K562 (cell line): ENCODE data around the gene ZNF844. TPM values are rescaled to one million over a fixed set of nuclear protein-coding genes. Genes with fewer than 3 reads are reported as not detected.

Experiments used
- BCOR ChIP-seq: fragments of 450-650 bp; IDR thresholded peaks from 2 replicates; pipeline ENCODE4 v1.6.1; 2016
- CHD4 ChIP-seq: fragments of 200-600 bp; sonication (generic); IDR thresholded peaks from 3 replicates; pipeline ENCODE4 v1.6.1; 2012; ENCODE audit warnings: low read depth, mild to moderate bottlenecking, mixed read lengths, low read length, inconsistent platforms; ENCODE audit not compliant: insufficient read depth, insufficient replicate concordance, poor library complexity, severe bottlenecking
- ELF1 ChIP-seq: fragments of 200-800 bp; sonication (Bioruptor generic); IDR thresholded peaks from 2 replicates; pipeline ENCODE4 v1.6.1; 2016; ENCODE audit warnings: missing genetic modification characterization, missing compliant biosample characterization
- JUNB ChIP-seq: fragments of 450-650 bp; formaldehyde crosslinking; conservative IDR thresholded peaks from 2 replicates; pipeline ENCODE4 v1.4.0; 2020; ENCODE audit warnings: mild to moderate bottlenecking
- L3MBTL2 ChIP-seq: fragments of 450-650 bp; IDR thresholded peaks from 2 replicates; pipeline ENCODE4 v1.6.1; 2016; ENCODE audit warnings: mild to moderate bottlenecking, moderate library complexity
- MAZ ChIP-seq, 2 experiments: fragments of 450-650 bp in 1 of 2; sonication (generic) in 1 of 2; formaldehyde crosslinking; IDR thresholded peaks in 1 of 2; conservative IDR thresholded peaks in 1 of 2; 2 replicates each; pipeline versions ENCODE4 v1.4.0 to v1.5.0; 2020; ENCODE audit warnings: mild to moderate bottlenecking in 1 of 2, missing genetic modification reagents in 1 of 2
- NFYB ChIP-seq: IDR thresholded peaks from 2 replicates; pipeline ENCODE4 v1.6.1; 2011; ENCODE audit warnings: mild to moderate bottlenecking, moderate library complexity; ENCODE audit not compliant: insufficient read length; ENCODE audit errors: extremely low read depth
- RBFOX2 ChIP-seq: fragments of 200-400 bp; formaldehyde crosslinking; IDR thresholded peaks from 2 replicates; pipeline ENCODE4 v1.6.1; 2017; ENCODE audit warnings: low read depth, mild to moderate bottlenecking, low read length, moderate library complexity
- SRSF9 ChIP-seq: fragments of 200-400 bp; formaldehyde crosslinking; IDR thresholded peaks from 2 replicates; pipeline ENCODE4 v1.6.1; 2017; ENCODE audit warnings: low read depth, low read length, borderline replicate concordance
- SUPT5H ChIP-seq: fragments of 450-650 bp; IDR thresholded peaks from 2 replicates; pipeline ENCODE4 v1.6.1; 2016
- TAF9B ChIP-seq: fragments of 450-650 bp; IDR thresholded peaks from 2 replicates; pipeline ENCODE4 v1.6.1; 2018; ENCODE audit warnings: mild to moderate bottlenecking; ENCODE audit not compliant: partially characterized antibody
- TGIF2 ChIP-seq: sonication (generic); formaldehyde crosslinking; IDR thresholded peaks from 2 replicates; pipeline ENCODE4 v1.8.1; 2022; ENCODE audit warnings: mild to moderate bottlenecking, missing genetic modification reagents, moderate library complexity
- polyA plus RNA-seq, 8 experiments: library from polyadenylated mRNA; depleted of rRNA in 4 of 8; stranded (reverse) in 5 of 8; unstranded in 3 of 8; fragments of >200 nt; fragmentation: Nextera tagmentation in 2 of 8; fragmentation: Illumina TruSeq in 1 of 8; extraction: Ambion mirVana in 2 of 8; extraction: Trizol in 1 of 8; gene quantifications; 2 replicates each; pipeline versions ENCODE4 v1.2.1 to v1.2.3, GENCODE V29; 2011 to 2014; ENCODE audit warnings: inconsistent platforms in 1 of 8, missing spikeins in 1 of 8
- total RNA-seq, 7 experiments: library from RNA; depleted of rRNA in 6 of 7; stranded (reverse); fragments of >200 nt in 6 of 7; fragmentation: Illumina TruSeq in 2 of 7; extraction: Trizol in 2 of 7; gene quantifications; 2 replicates each; pipeline versions ENCODE4 v1.2.1 to v1.2.3, GENCODE V29; 2011 to 2021; ENCODE audit warnings: low replicate concordance in 1 of 7
- TF ChIP-seq, protein P1 (sequence below), 2 experiments: fragments of 450-650 bp; formaldehyde crosslinking in 1 of 2; IDR thresholded peaks; 2 replicates each; pipeline versions ENCODE4 v1.4.0 to v1.6.1; 2014 to 2020; ENCODE audit warnings: mild to moderate bottlenecking in 2 of 2, borderline replicate concordance in 1 of 2, low read depth in 1 of 2
- TF ChIP-seq, protein P2 (sequence below), 2 experiments: IDR thresholded peaks; 2 replicates each; pipeline ENCODE4 v1.6.1; 2011; ENCODE audit warnings: borderline replicate concordance in 1 of 2, control low read depth in 1 of 2, low read depth in 1 of 2, low read length in 1 of 2, mild to moderate bottlenecking in 1 of 2, mixed read lengths in 1 of 2, moderate library complexity in 1 of 2; ENCODE audit not compliant: insufficient read depth in 1 of 2, insufficient read length in 1 of 2, poor library complexity in 1 of 2, severe bottlenecking in 1 of 2; ENCODE audit errors: extremely low read depth in 1 of 2

Gene ZNF844
- total and polyA plus RNA-seq, 9 of the 15 experiments (the other 6 are each of a cell fraction or from before 2014, with no cell fraction given), result 0.80 to 4.5 (median 2.2) TPM

DNA sequence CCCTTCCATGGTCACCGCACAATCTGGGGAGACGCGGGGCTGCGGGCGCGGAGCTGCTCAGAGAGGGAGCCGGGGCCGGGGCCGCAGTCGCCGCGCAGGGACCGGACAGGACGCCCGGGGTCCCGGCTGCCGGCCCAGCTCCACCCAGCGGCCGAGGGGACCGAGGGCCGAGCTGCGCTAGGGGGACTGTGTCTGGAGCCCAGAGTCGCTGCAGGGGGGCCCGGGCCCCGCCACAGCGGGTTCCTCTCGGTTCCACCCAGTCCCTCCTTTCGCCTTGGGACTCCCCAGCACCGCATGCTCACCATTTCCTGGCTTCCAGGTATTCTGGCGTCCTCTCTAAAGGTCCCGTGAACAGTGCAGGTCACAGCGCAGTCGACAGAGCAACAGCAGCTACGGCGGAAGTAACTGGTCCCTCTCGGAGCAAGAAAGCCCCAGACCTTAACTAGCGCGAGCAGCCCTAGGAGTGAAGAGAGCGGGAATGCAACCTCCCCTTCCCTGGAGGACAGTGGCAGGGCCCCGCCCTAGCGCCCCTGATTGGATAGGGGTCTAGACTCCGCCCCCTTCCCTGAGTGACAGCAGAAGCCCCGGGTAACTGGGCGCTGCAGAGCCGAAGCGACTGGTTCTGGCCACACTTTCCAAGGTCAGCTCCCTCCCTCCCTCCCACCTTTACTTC lies 11.9 kb upstream of the ZNF844 start, which contains the start of gene ZNF878 (continued):
- TF ChIP-seq, protein P1, sequence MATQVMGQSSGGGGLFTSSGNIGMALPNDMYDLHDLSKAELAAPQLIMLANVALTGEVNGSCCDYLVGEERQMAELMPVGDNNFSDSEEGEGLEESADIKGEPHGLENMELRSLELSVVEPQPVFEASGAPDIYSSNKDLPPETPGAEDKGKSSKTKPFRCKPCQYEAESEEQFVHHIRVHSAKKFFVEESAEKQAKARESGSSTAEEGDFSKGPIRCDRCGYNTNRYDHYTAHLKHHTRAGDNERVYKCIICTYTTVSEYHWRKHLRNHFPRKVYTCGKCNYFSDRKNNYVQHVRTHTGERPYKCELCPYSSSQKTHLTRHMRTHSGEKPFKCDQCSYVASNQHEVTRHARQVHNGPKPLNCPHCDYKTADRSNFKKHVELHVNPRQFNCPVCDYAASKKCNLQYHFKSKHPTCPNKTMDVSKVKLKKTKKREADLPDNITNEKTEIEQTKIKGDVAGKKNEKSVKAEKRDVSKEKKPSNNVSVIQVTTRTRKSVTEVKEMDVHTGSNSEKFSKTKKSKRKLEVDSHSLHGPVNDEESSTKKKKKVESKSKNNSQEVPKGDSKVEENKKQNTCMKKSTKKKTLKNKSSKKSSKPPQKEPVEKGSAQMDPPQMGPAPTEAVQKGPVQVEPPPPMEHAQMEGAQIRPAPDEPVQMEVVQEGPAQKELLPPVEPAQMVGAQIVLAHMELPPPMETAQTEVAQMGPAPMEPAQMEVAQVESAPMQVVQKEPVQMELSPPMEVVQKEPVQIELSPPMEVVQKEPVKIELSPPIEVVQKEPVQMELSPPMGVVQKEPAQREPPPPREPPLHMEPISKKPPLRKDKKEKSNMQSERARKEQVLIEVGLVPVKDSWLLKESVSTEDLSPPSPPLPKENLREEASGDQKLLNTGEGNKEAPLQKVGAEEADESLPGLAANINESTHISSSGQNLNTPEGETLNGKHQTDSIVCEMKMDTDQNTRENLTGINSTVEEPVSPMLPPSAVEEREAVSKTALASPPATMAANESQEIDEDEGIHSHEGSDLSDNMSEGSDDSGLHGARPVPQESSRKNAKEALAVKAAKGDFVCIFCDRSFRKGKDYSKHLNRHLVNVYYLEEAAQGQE (IDR thresholded peaks at IDR 0.05; ENCODE audit: borderline replicate concordance), result 0 out of 2 replicates have a peak, but pooled peaks have one; percentile 6
- TF ChIP-seq, protein P1 (CRISPR knock-in tag; IDR thresholded peaks at IDR 0.05; ENCODE audit: low read depth), result no peak
- TF ChIP-seq NFYB, result peak; percentile 73
- TF ChIP-seq SUPT5H, result peak; percentile 75
- TF ChIP-seq ELF1 (tag), result 0 out of 2 replicates have a peak, but pooled peaks have one; percentile 31
- peak; percentile 52 for TF ChIP-seq TAF9B
- no peak for TF ChIP-seq TGIF2
- TF ChIP-seq BCOR, result peak; percentile 24; the same call in 1 of the 2 replicates
- peak in 1 of 2 experiments; percentile 65; a peak in 2 of 4 replicates for TF ChIP-seq MAZ (CRISPR knock-in tag; conservative IDR thresholded peaks at IDR 0.05 in 1 of 2, IDR thresholded peaks at IDR 0.05 in 1 of 2)
- peak; percentile 83 for TF ChIP-seq RBFOX2
- TF ChIP-seq CHD4, result no peak
- peak; percentile 66 for TF ChIP-seq L3MBTL2
- no peak for TF ChIP-seq SRSF9
- TF ChIP-seq, protein P2, sequence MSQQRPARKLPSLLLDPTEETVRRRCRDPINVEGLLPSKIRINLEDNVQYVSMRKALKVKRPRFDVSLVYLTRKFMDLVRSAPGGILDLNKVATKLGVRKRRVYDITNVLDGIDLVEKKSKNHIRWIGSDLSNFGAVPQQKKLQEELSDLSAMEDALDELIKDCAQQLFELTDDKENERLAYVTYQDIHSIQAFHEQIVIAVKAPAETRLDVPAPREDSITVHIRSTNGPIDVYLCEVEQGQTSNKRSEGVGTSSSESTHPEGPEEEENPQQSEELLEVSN (IDR thresholded peaks at IDR 0.05; ENCODE audit: borderline replicate concordance in 1 of 2, extremely low read depth in 1 of 2, insufficient read depth in 1 of 2, insufficient read length in 1 of 2, low read depth in 1 of 2, low read length in 1 of 2, poor library complexity in 1 of 2, severe bottlenecking in 1 of 2), result peak; percentile 84 to 93
- no peak for TF ChIP-seq JUNB (CRISPR knock-in tag)
